Measurements from ENCODE around the gene AFP.

AFP gene

DNA sequence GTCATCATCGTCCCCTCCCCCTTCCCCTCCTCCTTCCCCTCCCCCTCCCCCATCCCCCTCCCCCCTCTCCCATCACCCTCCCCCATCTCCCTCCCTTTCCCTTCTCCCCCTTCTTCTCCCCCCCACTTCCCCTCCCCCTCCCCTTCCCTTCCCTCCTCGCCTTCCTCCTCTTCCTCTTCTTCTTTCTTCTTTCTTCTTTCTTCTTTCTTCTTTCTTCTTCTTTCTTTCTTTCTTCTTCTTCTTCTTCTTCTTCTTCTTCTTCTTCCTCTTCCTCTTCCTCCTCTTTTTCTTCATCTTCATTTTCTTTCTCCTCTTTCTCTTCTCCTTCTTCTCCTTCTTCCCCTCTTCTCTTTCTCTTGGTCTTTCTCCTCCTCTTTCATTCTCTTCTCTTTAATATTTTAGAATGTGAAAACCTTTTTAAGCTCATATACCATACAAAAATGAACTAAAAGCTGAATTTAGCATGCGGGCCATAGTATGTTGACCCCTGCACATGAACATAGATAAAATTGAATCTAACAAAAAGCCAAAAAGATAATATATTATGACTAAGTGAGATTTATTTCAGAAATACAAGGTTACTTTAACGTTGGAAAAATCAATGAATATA is 25.0 kb downstream of the AFP start:
- DNase-seq (ENCODE audit: low spot score) = no peak

DNA sequence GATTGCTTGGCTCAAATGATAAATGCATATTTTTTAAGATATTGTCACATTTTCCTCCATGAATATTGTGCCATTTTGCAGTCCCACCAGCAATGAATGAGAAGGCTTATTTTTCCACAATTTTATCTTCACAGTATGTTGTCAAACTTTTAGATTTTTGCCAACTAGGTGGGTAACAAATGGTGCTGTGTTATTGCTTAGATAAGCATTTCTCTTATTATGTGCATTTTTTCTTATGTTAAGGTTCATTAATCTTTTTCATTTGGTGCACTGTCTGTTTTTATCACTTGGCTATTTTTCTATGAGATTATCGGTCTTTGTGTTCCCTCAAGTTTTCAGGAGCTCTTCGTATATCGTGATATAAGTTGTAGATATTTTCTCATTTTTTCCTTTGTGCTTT is 32.1 kb downstream of the AFP start:
- DNase-seq (ENCODE audit: low spot score) = no peak

DNA sequence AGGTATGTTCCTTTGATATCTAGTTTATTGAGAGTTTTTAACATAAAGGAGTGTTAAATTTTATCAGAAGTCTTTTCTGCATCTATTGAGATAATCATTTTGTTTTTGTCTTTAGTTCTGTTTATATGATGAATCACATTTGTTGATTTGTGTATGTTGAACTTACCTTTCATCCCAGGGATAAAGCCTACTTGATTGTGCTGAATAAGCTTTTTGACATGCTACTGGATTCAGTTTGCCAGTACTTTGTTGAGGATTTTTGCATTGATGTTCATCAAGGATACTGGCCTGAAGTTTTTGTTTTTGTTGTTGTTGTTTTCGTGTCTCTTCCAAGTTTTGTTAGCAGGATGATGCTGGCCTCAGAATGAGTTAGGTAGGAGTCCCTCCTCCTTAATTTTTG is 34.7 kb downstream of the AFP start:
- DNase-seq (ENCODE audit: low spot score) = no peak

DNA sequence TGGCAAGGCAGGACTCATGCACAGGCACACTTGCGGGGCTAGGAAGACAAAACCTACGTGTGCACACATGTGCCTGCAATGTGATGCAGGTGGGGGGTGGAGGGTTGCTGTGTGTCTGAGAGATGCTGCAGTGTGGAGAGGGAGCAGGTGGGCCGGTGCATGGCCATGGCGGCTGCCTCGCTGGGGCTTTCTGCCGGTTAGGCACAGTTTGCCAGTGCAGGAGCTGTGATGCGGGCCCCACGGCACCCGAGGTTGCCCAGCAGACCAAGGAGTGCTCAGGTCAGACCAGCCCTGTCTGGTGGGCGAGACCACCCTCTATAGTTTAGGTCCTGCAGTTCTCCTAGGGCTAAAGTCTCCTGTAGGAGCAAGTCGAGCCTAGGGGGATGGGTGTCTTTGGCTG is 41.2 kb downstream of the AFP start:
- DNase-seq (ENCODE audit: low spot score) = no peak

DNA sequence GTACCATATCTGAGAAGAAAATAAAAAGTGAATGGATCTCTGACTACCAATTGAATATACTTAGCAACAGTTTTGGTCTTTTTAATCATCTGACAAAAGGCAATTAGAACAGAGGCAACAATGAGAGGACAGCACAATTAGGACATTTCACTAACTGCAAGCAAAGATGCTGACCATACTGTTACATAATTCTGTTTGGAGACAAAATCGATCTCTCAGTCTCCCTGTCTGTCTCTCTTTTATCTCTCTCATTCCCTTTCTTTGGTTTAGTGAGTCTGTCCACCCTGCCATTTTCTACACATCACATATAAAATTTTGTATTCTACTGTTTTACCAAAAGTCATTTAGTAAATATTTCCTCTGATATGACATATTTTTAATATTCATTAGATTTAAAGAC is 43.3 kb downstream of the AFP start:
- no peak for DNase-seq (ENCODE audit: low spot score)

DNA sequence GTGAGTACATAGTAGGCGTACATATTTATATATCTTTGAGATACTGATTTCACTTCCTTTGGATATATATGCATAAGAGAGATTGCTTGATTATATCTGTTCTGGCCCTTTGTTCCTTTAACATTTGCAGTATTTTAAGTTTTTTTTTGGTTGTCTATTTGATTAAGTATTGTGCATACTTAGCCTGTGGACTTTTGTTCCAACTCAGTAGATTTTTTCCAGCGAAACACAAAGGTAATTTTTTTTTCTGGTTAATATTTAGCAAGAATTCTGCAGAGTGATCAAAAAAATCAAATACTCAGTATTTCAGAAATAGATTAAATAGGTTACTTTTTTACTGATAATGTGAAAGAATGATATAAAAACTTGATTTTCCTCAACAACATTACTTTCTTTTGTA is 45.3 kb downstream of the AFP start, which contains the start of gene AFM:
TSS of gene AFM (plus strand) at position 388 of the 400 bp plus-strand sequence. CDS start 31 bp downstream, outside the sequence.
- DNase-seq (ENCODE audit: low spot score) = no peak

DNA sequence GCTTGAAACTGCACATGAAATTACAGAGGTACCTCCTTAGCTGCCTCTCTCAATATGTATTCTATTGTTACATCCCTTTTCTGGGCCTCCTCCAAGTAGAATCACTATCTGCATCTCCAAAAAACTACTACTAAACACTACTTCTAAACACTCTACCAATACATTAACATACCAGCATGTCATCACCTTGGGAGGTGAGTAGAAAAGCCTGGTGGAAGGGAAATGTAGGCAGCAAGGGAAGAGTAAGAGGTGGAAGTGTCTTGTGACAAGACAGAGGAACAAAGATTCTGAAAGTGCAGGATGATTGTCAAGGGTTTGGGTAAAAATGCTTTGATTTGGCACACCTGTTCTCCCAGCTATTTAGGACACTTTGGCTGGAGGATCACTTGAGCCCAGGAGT is 49.1 kb downstream of the AFP start:
- DNase-seq (ENCODE audit: low spot score) = no peak

DNA sequence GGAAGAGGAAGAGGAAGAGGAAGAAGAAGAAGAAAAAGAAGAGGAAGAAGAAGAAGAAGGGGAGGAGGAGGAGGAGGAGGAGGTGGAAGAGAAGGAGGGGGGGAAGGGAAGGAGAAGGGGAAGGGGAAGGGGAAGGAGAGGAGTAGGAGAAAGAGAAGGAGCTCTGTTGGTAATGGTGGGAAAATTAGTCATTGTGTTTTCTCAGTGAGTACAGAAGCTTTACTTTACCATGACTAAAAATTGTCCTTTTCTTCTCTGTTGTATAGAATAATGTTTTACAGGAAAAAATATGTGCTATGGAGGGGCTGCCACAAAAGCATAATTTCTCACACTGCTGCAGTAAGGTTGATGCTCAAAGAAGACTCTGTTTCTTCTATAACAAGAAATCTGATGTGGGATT is 49.6 kb downstream of the AFP start:
- no peak for DNase-seq (ENCODE audit: low spot score)

DNA sequence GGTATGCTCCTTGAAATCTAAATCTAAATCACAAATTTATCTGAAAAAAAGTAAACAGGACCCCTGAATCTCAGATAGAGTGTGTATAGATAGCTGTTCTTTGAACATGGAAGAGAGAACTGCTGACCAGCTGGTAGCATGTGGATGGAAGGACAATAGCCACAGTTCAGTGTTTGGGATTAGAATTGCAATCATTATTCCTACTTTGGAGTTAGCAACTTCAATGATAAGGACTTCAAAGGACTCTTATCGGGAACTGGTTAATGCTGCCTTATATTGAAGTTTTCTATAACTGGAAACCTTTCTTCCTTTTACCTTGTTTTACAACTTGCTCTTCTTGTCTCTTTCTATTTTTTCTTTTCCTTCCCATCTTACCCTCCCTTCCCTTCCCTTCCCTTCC is 50.5 kb downstream of the AFP start:
- DNase-seq (ENCODE audit: low spot score) = no peak

DNA sequence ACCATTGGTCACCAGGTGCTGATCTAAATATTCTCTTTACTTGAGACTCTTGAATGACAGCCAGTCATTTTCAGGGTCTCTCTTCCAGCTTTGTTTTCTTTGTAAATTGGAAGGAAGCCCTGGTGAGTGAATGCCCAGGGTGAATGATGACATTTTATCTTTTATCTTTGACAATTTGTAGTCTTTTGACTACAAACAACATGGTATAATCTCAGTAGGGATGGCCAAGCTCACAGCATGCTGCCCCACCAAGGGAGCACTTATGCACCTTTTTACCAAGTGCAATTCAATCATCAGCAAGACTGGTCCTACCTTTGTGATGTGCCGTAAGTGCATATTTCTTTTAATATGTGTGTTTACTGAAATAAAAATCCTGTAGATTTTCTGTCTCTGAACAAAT is 51.2 kb downstream of the AFP start:
- DNase-seq (ENCODE audit: low spot score) = no peak

DNA sequence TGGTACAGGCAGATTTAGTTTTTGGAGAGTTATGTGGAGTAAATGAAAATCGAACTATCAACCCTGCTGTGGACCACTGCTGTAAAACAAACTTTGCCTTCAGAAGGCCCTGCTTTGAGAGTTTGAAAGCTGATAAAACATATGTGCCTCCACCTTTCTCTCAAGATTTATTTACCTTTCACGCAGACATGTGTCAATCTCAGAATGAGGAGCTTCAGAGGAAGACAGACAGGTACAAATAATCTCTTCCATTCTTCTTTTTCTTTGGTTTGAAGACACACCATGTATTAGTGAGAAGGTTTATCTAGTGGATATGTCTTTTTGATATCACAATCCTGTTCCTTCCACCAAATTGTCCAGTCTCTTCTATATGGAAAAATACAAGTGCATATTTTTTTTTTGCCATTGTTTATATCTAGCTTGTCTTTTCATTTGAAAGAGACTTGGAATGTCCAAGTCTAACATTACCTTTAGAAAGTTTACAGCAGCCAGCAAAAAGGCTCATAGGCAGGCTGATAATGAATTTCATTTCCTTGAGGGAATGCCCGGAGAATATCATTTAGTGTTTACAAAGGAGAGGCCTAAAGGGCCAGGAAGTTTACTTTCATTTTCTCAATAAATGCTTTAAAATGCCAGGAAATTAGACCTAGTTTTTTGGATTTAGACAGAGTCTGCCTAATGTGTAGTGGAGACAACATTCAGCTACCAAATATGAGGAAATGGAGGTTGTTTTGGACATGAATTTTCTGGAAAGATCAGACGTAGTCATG is 64.2 kb downstream of the AFP start:
- DNase-seq (ENCODE audit: low spot score) = no peak

DNA sequence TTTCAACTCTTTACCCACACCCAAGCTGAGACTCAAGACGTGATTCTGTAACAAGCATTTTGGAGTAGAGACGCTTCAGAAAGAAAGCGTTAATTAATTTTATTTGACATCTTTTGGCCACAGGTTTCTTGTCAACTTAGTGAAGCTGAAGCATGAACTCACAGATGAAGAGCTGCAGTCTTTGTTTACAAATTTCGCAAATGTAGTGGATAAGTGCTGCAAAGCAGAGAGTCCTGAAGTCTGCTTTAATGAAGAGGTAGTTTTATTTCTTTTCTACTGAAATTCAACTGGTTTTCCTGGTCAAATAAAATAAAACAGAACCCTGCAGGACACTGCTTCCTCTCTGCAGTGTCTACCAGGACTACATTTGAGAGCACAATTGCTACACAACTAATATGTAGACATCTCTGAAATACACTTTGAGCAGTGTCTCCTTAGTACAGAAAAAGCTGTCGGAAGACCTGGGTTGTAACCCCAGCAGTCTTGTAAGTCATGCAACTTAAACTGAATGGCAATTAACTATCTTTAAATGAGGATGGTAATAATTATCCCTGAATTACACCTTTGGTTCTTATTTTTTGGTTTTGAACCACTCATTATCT is 65.7 kb downstream of the AFP start:
- no peak for DNase-seq (ENCODE audit: low spot score)

DNA sequence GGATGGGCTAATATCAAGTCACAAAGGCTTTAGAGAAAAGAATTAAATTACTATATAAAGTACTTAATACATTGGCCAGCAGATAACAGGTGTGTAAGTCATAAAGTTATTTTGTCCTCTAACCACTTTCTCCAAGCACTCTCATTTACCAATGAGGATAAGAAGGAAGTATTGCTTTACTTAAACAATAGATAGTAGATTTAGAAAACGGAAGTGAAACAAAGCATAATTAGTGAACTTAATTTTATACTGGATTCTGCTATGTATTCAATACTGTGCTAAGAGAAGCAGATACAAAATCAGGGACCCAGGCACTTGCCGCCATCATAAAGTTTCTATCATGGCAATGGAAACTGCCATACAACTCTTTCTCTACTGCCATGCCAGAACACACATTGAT is 69.5 kb downstream of the AFP start:
- DNase-seq (ENCODE audit: low spot score) = no peak
